Spleen (tissue), 11 donors: Measurements from ENCODE around the gene KCP. TPM values are rescaled to one million over a fixed set of nuclear protein-coding genes. Genes with fewer than 3 reads are reported as not detected.

Experiments
- DNase-seq: peaks from one replicate; pipeline ENCODE4 v3.0.0-alpha.2; 2020
- H3K27ac ChIP-seq, 8 donors: fragments of 200-600 bp; sonication (generic) in 7 of 8; 1 replicate in 4 of 8; 2 replicates in 4 of 8; pipeline versions ENCODE4 v1.5.0 to v1.8.0; 2016 to 2021; ENCODE audit warnings: inconsistent platforms in 4 of 8, mild to moderate bottlenecking in 4 of 8, moderate library complexity in 1 of 8
- H3K27me3 ChIP-seq, 7 donors: fragments of 200-600 bp; sonication (generic) in 6 of 7; replicated peaks in 1 of 7; 1 replicate in 4 of 7; 2 replicates in 3 of 7; pipeline versions ENCODE4 v1.5.0 to v1.8.0; 2016 to 2021; ENCODE audit warnings: inconsistent platforms in 3 of 7, mild to moderate bottlenecking in 1 of 7
- H3K36me3 ChIP-seq, 6 donors: fragments of 200-600 bp; sonication (generic) in 5 of 6; 1 replicate in 4 of 6; 2 replicates in 2 of 6; pipeline versions ENCODE4 v1.5.0 to v1.8.0; 2016 to 2021; ENCODE audit warnings: inconsistent platforms in 2 of 6
- H3K4me1 ChIP-seq, 6 donors: fragments of 200-600 bp; sonication (generic) in 5 of 6; 1 replicate in 3 of 6; 2 replicates in 3 of 6; pipeline versions ENCODE4 v1.5.0 to v1.8.0; 2016 to 2021; ENCODE audit warnings: inconsistent platforms in 3 of 6
- H3K4me3 ChIP-seq, 8 donors: fragments of 200-600 bp; sonication (generic) in 7 of 8; 1 replicate in 4 of 8; 2 replicates in 4 of 8; pipeline versions ENCODE4 v1.5.0 to v1.8.0; 2016 to 2021; ENCODE audit warnings: inconsistent platforms in 4 of 8, mild to moderate bottlenecking in 4 of 8, moderate library complexity in 2 of 8
- H3K9me3 ChIP-seq, 8 donors: fragments of 200-600 bp; sonication (generic) in 7 of 8; 1 replicate in 4 of 8; 2 replicates in 4 of 8; pipeline versions ENCODE4 v1.5.0 to v1.8.0; 2016 to 2021; ENCODE audit warnings: inconsistent platforms in 4 of 8
- POLR2A ChIP-seq, 3 donors: fragments of 450-650 bp; IDR thresholded peaks; one replicate each; pipeline ENCODE4 v1.5.1; 2017; ENCODE audit warnings: antibody characterized with exemption in 3 of 3, mild to moderate bottlenecking in 1 of 3
- POLR2AphosphoS5 ChIP-seq, 3 donors: sonication (generic); formaldehyde crosslinking; IDR thresholded peaks; one replicate each; pipeline ENCODE4 v1.5.1; 2017; ENCODE audit warnings: antibody characterized with exemption in 3 of 3
- WGBS, 5 donors: extraction: QIAGEN DNeasy Blood & Tissue Kit in 3 of 5; methylation state at CpG; one replicate each; pipeline versions ENCODE4 v1.1.5 to v1.1.7; 2013 to 2018; 5-methylcytosine and 5-hydroxymethylcytosine counted together
- intact Hi-C: fragments of 100-400 bp; cut with DNase I; formaldehyde crosslinking; loops from one replicate; pipeline ENCODE4 v1.15.0; 2023; ENCODE audit warnings: low total_unique reads
- polyA plus RNA-seq, 3 donors: library from polyadenylated mRNA; stranded (reverse); fragments of 200-250 nt; gene quantifications; one replicate each; pipeline ENCODE4 v1.2.1, GENCODE V29; 2013
- total RNA-seq, 7 donors: library from RNA; depleted of rRNA in 3 of 7; stranded (reverse); fragments of >200 nt in 3 of 7; fragmentation: NEBNext Ultra II Directional in 4 of 7; extraction: Animal tissue kit (Norgen Biotek cat#: 25700) in 4 of 7; gene quantifications; one replicate each; pipeline versions ENCODE4 v1.1.0 to v1.2.1, GENCODE V29; 2016 to 2021
- TF ChIP-seq, protein P1 (sequence below), 11 experiments: fragments of 200-600 bp in 7 of 11; fragments of 450-650 bp in 4 of 11; sonication (generic) in 4 of 11; IDR thresholded peaks in 8 of 11; conservative IDR thresholded peaks in 3 of 11; 1 replicate in 7 of 11; 2 replicates in 4 of 11; pipeline versions ENCODE4 v1.4.0 to v1.8.0; 2016 to 2021; ENCODE audit warnings: antibody characterized with exemption in 11 of 11, inconsistent platforms in 4 of 11, mild to moderate bottlenecking in 1 of 11
- donor health status: healthy with polysubstance abuse.
- donor health status: DM: no; HTN: no; CAD: no; lungs with moderate emphysema.
- donor health status: DM: no; HTN: no; CAD: no.
- donor health status: Bipolar disorder and iron deficiency.
- donor health status: healthy.
- donor health status: DM: no; HTN: no; CAD: no.
- donor health status: DM: yes; HTN: yes; CAD: no.

KCP gene
- total and polyA plus RNA-seq, 10 donors: 0.06 to 2.1 (median 0.71) TPM

DNA sequence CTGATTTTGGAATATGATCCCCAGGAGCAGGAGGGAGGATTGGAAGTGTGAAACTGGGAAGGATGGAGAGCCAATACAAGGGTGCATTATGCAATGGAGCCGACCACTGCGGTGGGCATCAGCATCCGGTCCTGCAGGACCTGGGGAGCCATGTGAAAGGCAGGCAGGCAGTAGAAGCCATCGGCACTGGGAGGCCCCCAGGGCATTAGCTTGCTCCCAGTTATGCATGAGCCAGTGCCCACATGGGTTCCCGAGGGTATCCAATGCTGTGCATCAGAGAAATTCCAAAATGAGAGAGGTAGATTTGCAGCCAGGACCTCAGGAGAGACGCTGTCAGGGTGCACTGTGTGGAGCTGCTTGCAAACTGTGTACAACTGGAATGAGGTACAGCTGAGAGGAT is 8.7 kb upstream of the KCP start:
- intact Hi-C loops: no loop called here
- H3K4me1 ChIP-seq: peaks cover 3 to 21% (median 16%) of the 10 kb centered on the region in 6 donors
- DNase-seq: peak; percentile 49
- peaks cover 0 to 71% (median 21%) of the 10 kb centered on the region in 7 donors for H3K27me3 ChIP-seq
- H3K27ac ChIP-seq: no peak overlapping the region
- TF ChIP-seq, protein P1, sequence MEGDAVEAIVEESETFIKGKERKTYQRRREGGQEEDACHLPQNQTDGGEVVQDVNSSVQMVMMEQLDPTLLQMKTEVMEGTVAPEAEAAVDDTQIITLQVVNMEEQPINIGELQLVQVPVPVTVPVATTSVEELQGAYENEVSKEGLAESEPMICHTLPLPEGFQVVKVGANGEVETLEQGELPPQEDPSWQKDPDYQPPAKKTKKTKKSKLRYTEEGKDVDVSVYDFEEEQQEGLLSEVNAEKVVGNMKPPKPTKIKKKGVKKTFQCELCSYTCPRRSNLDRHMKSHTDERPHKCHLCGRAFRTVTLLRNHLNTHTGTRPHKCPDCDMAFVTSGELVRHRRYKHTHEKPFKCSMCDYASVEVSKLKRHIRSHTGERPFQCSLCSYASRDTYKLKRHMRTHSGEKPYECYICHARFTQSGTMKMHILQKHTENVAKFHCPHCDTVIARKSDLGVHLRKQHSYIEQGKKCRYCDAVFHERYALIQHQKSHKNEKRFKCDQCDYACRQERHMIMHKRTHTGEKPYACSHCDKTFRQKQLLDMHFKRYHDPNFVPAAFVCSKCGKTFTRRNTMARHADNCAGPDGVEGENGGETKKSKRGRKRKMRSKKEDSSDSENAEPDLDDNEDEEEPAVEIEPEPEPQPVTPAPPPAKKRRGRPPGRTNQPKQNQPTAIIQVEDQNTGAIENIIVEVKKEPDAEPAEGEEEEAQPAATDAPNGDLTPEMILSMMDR (IDR thresholded peaks at IDR 0.05 in 8 of 11, conservative IDR thresholded peaks at IDR 0.05 in 3 of 11): no peak
- TF ChIP-seq POLR2AphosphoS5 (IDR thresholded peaks at IDR 0.05) (no peak), POLR2A (IDR thresholded peaks at IDR 0.05) (no peak)
- no peak overlapping the region for H3K4me3 ChIP-seq
- 78 to 90% (median 86%) methylated on average over 6 of the region's 6 CpGs for WGBS, 5 donors
- no peaks in the 10 kb centered on the region for H3K36me3 ChIP-seq
- H3K9me3 ChIP-seq: no peaks in the 10 kb centered on the region

GRCh38 chr7:128918016-128918665 is 7.6 kb upstream of the KCP start:
- peaks cover 3 to 25% (median 16%) of the 10 kb centered on the region in 6 donors for H3K4me1 ChIP-seq
- intact Hi-C loops: no loop called here
- DNase-seq: peak; percentile 40
- no peaks in the 10 kb centered on the region for H3K9me3 ChIP-seq
- H3K27me3 ChIP-seq: peaks cover 0 to 70% (median 27%) of the 10 kb centered on the region in 7 donors
- TF ChIP-seq POLR2AphosphoS5 (IDR thresholded peaks at IDR 0.05): no peak
- TF ChIP-seq POLR2A (IDR thresholded peaks at IDR 0.05): no peak
- TF ChIP-seq, protein P1 (IDR thresholded peaks at IDR 0.05 in 8 of 11, conservative IDR thresholded peaks at IDR 0.05 in 3 of 11): no peak
- H3K4me3 ChIP-seq: no peak overlapping the region
- 80 to 88% (median 86%) methylated on average over 8 of the region's 8 CpGs for WGBS, 5 donors
- H3K36me3 ChIP-seq: no peaks in the 10 kb centered on the region
- no peak overlapping the region for H3K27ac ChIP-seq

- Histone ChIP-seq H3K4me1 (peaks cover 3 to 25% (median 16%) of the 10 kb centered on the region in 6 donors), H3K4me3 (no peak overlapping the region), H3K36me3 (no peaks in the 10 kb centered on the region), H3K27me3 (peaks cover 0 to 61% (median 27%) of the 10 kb centered on the region in 7 donors), H3K27ac (no peak overlapping the region), H3K9me3 (no peaks in the 10 kb centered on the region)
- DNase-seq: peak; percentile 67
- TF ChIP-seq, protein P1 (IDR thresholded peaks at IDR 0.05 in 8 of 11, conservative IDR thresholded peaks at IDR 0.05 in 3 of 11): no peak
- TF ChIP-seq POLR2A (IDR thresholded peaks at IDR 0.05) (no peak), POLR2AphosphoS5 (IDR thresholded peaks at IDR 0.05) (no peak)
- 88 to 100% (median 95%) methylated on average over 2 of the region's 2 CpGs; no CpG with 5 or more reads in 1 of the 5 donors for WGBS, 5 donors
- intact Hi-C loops: no loop called here
Measured at GRCh38 chr7:128917122-128917521, 6.6 kb upstream of the KCP start.

DNA sequence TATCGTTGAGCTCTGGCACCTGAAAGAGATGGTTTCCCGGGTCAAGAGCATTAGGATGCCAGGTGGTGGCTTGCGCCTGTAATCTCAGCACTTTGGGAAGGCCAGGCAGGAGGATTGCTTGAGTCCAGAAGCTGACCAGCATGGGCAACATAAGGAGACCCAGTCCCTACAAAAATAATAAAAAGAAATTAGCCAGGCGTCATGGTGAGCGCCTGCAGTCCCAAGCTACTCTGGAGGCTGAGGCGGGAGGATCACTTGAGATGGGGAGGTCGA is 6.1 kb upstream of the KCP start:
- Histone ChIP-seq H3K4me3 (no peak overlapping the region), H3K9me3 (no peaks in the 10 kb centered on the region), H3K36me3 (no peaks in the 10 kb centered on the region), H3K27ac (no peak overlapping the region), H3K27me3 (peaks cover 0 to 59% (median 27%) of the 10 kb centered on the region in 7 donors), H3K4me1 (peaks cover 3 to 25% (median 16%) of the 10 kb centered on the region in 6 donors)
- intact Hi-C loops: no loop called here
- no peak for DNase-seq
- 92 to 97% (median 95%) methylated on average over 7 of the region's 7 CpGs for WGBS, 5 donors
- TF ChIP-seq POLR2A (IDR thresholded peaks at IDR 0.05): no peak
- TF ChIP-seq, protein P1 (IDR thresholded peaks at IDR 0.05 in 8 of 11, conservative IDR thresholded peaks at IDR 0.05 in 3 of 11): no peak
- no peak for TF ChIP-seq POLR2AphosphoS5 (IDR thresholded peaks at IDR 0.05)
